Lung (tissue), 12 donors: Measurements from ENCODE around the gene CENATAC. TPM values are rescaled to one million over a fixed set of nuclear protein-coding genes. Genes with fewer than 3 reads are reported as not detected.

Experiments used
- ATAC-seq: fragments of 200-7000 bp; cut with Tn5 transposase; one replicate; pipeline ENCODE4 v1.9.1; 2020; ENCODE audit warnings: moderate number of reproducible peaks; ENCODE audit not compliant: insufficient read depth, low FRiP score
- DNase-seq, 3 donors: peaks; one replicate each; pipeline ENCODE4 v3.0.0-alpha.2; 2013 to 2017
- H3K27ac ChIP-seq, 2 donors: one replicate each; pipeline ENCODE4 v1.5.1; 2013; ENCODE audit warnings: mild to moderate bottlenecking in 2 of 2, moderate library complexity in 2 of 2, control low read depth in 1 of 2, inconsistent platforms in 1 of 2, low read depth in 1 of 2, low read length in 1 of 2
- H3K27me3 ChIP-seq, 3 donors: one replicate each; pipeline ENCODE4 v1.5.1; 2013; ENCODE audit warnings: low read length in 2 of 3; ENCODE audit not compliant: control insufficient read depth in 3 of 3, insufficient read depth in 3 of 3
- H3K36me3 ChIP-seq, 4 donors: one replicate each; pipeline ENCODE4 v1.5.1; 2013; ENCODE audit warnings: low read length in 4 of 4, mild to moderate bottlenecking in 1 of 4, moderate library complexity in 1 of 4; ENCODE audit not compliant: control insufficient read depth in 4 of 4, insufficient read depth in 4 of 4
- H3K4me1 ChIP-seq, 5 donors: one replicate each; pipeline ENCODE4 v1.5.1; 2013; ENCODE audit warnings: low read length in 5 of 5, mild to moderate bottlenecking in 2 of 5, moderate library complexity in 1 of 5; ENCODE audit not compliant: control insufficient read depth in 5 of 5, insufficient read depth in 5 of 5
- H3K4me3 ChIP-seq: one replicate; pipeline ENCODE4 v1.5.1; 2013; ENCODE audit warnings: mild to moderate bottlenecking, control low read depth, moderate library complexity
- H3K9ac ChIP-seq, 2 donors: one replicate each; pipeline ENCODE4 v1.5.1; 2013; ENCODE audit warnings: low read length in 2 of 2, control low read depth in 1 of 2; ENCODE audit not compliant: insufficient read depth in 1 of 2
- H3K9me3 ChIP-seq, 4 donors: one replicate each; pipeline ENCODE4 v1.5.1; 2013; ENCODE audit warnings: low read length in 3 of 4, mild to moderate bottlenecking in 1 of 4, moderate library complexity in 1 of 4; ENCODE audit not compliant: control insufficient read depth in 4 of 4, insufficient read depth in 3 of 4
- CTCF ChIP-seq: IDR thresholded peaks from 2 replicates; pipeline ENCODE4 v1.5.1; 2012; ENCODE audit warnings: mild to moderate bottlenecking; ENCODE audit errors: control extremely low read depth, extremely low read depth
- WGBS, 2 donors: extraction: QIAGEN DNeasy Blood & Tissue Kit; methylation state at CpG; one replicate each; pipeline ENCODE4 v1.1.7; 2013; 5-methylcytosine and 5-hydroxymethylcytosine counted together
- polyA plus RNA-seq, 2 donors: library from polyadenylated mRNA; stranded (reverse); fragments of 200-250 nt; gene quantifications; one replicate each; pipeline ENCODE4 v1.2.1, GENCODE V29; 2013
- total RNA-seq, 2 donors: library from RNA; depleted of rRNA in 1 of 2; stranded (reverse); fragments of >200 nt in 1 of 2; gene quantifications; one replicate each; pipeline ENCODE4 v1.2.1, GENCODE V29; 2014 to 2021
- donor health status: control.
- donor health status: control.
- donor health status: Bipolar disorder and iron deficiency.
- donor health status: healthy.
- donor health status: DM: yes; HTN: yes; CAD: no.

The CENATAC gene
- total and polyA plus RNA-seq, 4 donors = 12.3 to 97.5 (median 53.5) TPM

DNA sequence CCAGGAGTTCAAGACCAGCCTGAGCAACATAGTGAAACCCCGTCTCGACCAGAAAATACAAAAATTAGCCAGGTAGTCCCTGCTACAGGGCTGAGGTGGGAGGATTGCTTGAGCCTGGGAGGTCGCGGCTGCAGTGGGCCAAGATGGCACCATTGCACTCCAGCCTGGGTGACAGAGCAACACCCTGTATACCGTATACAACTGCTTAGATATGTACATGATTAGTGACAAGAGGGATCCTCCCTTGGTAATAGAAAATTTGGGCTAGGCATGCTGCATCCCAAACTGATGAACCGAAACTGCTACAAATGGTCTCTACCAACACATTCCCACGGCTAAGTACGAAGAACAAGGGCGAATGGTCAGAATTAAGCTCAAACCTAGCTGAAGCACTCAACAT lies 45.0 kb downstream of the CENATAC start:
- no peak overlapping the region for H3K4me3 ChIP-seq
- H3K4me1 ChIP-seq = no peaks in the 10 kb centered on the region
- peaks cover 10 to 30% (median 12%) of the 10 kb centered on the region in 4 donors for H3K36me3 ChIP-seq
- H3K27ac ChIP-seq = no peak overlapping the region
- no peaks in the 10 kb centered on the region for H3K27me3 ChIP-seq
- no peak for DNase-seq
- H3K9ac ChIP-seq = no peak overlapping the region
- no peaks in the 10 kb centered on the region for H3K9me3 ChIP-seq
- ATAC-seq = no peak
- 93 to 95% methylated on average over 9 of the region's 9 CpGs for WGBS, 2 donors
- no peak for TF ChIP-seq CTCF

GRCh38 chr11:119044708-119045107 lies 46.8 kb downstream of the CENATAC start:
- ATAC-seq (no peak), DNase-seq (no peak)
- H3K27ac ChIP-seq = no peak overlapping the region
- no peaks in the 10 kb centered on the region for H3K4me1 ChIP-seq
- no peak overlapping the region for H3K4me3 ChIP-seq
- no peak for TF ChIP-seq CTCF
- H3K36me3 ChIP-seq = peaks cover 22 to 48% (median 26%) of the 10 kb centered on the region in 4 donors
- 78 to 82% methylated on average over 6 of the region's 6 CpGs for WGBS, 2 donors
- no peaks in the 10 kb centered on the region for H3K27me3 ChIP-seq
- no peak overlapping the region for H3K9ac ChIP-seq
- H3K9me3 ChIP-seq = no peaks in the 10 kb centered on the region

GRCh38 chr11:119046489-119046888 lies 48.6 kb downstream of the CENATAC start:
- H3K27ac ChIP-seq = no peak overlapping the region
- ATAC-seq (no peak), DNase-seq (no peak)
- WGBS, 2 donors = 96 to 97% methylated on average over 6 of the region's 6 CpGs
- H3K9me3 ChIP-seq = no peaks in the 10 kb centered on the region
- no peak for TF ChIP-seq CTCF
- H3K36me3 ChIP-seq = peaks cover 28 to 57% (median 34%) of the 10 kb centered on the region in 4 donors
- H3K4me3 ChIP-seq = no peak overlapping the region
- no peak overlapping the region for H3K9ac ChIP-seq
- H3K4me1 ChIP-seq = no peaks in the 10 kb centered on the region
- no peaks in the 10 kb centered on the region for H3K27me3 ChIP-seq

DNA sequence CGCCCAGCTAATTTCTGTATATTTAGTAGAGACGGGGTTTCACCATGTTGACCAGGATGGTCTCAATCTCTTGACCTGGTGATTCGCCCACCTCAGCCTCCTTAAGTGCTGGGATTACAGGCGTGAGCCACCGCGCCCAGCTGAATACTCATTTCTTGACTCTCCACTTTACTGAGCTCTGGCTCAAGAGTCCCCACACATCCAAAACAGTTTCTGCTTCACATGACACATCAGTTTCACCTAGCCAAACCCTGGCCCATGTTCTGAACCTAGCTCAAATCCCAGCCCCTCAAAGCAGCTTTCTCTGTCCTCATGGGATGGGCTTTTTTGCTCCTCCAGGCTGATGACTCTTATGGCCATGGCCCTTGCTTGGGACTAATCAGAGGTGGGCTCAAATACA lies 49.3 kb downstream of the CENATAC start:
- H3K4me3 ChIP-seq = no peak overlapping the region
- TF ChIP-seq CTCF = no peak
- H3K27ac ChIP-seq = no peak overlapping the region
- no peaks in the 10 kb centered on the region for H3K4me1 ChIP-seq
- ATAC-seq (no peak), DNase-seq (no peak)
- no peaks in the 10 kb centered on the region for H3K27me3 ChIP-seq
- H3K9me3 ChIP-seq = no peaks in the 10 kb centered on the region
- 87 to 96% methylated on average over 6 of the region's 6 CpGs for WGBS, 2 donors
- H3K9ac ChIP-seq = no peak overlapping the region
- H3K36me3 ChIP-seq = peaks cover 32 to 64% (median 38%) of the 10 kb centered on the region in 4 donors
